Panc1 (cell line): ENCODE measurements around the gene TMEM98. TPM values are rescaled to one million over a fixed set of nuclear protein-coding genes. Genes with fewer than 3 reads are reported as not detected.
"Not testable (repeated sequence)": the region's sequence is repeated elsewhere in the genome, so short reads cannot be mapped to it uniquely, and the experiment has no call there.

Experiments
- ATAC-seq: fragments of 200-7000 bp; cut with Tn5 transposase; 2 replicates; pipeline ENCODE4 v1.9.1; 2020; ENCODE audit warnings: mild to moderate bottlenecking, moderate library complexity
- BruUV-seq: library from RNA; stranded (reverse); fragments of 400-500 nt; replicated peaks from 2 replicates; lab custom pipeline; 2021; lab: Mats Ljungman, UMichigan
- CTCF ChIA-PET: fragments of 300-600 bp; sonication (Branson Sonifier 250); formaldehyde crosslinking; loops from one replicate; lab custom pipeline; 2022; ENCODE audit warnings: antibody characterized with exemption; lab: Charles Lee
- POLR2A ChIA-PET: fragments of 300-600 bp; sonication (Branson Sonifier 250); formaldehyde crosslinking; loops from one replicate; lab custom pipeline; 2022; ENCODE audit warnings: antibody characterized with exemption; lab: Charles Lee
- DNase-seq: peaks from one replicate; pipeline ENCODE4 v3.0.0-alpha.2; 2010; ENCODE audit warnings: low read depth, low spot score
- H3K27ac ChIP-seq: 2 replicates; pipeline ENCODE4 v1.5.1; 2011; ENCODE audit warnings: mild to moderate bottlenecking, low read length, inconsistent platforms
- H3K27me3 ChIP-seq: fragments of 200-500 bp; sonication (Bioruptor generic); 2 replicates; pipeline ENCODE4 v1.6.0; 2014; ENCODE audit warnings: low read length, inconsistent platforms; ENCODE audit not compliant: control insufficient read depth, insufficient read depth
- H3K36me3 ChIP-seq: fragments of 200-500 bp; sonication (Bioruptor generic); 2 replicates; pipeline ENCODE4 v1.5.1; 2014; ENCODE audit warnings: inconsistent platforms, mild to moderate bottlenecking, low read length, moderate library complexity; ENCODE audit not compliant: control insufficient read depth, insufficient read depth
- H3K4me1 ChIP-seq: 2 replicates; pipeline ENCODE4 v1.5.1; 2011; ENCODE audit warnings: inconsistent platforms, mild to moderate bottlenecking, low read length, moderate library complexity; ENCODE audit not compliant: control insufficient read depth, insufficient read depth
- H3K4me3 ChIP-seq, 2 experiments: 2 replicates each; pipeline ENCODE4 v1.5.1; 2011 to 2012; ENCODE audit warnings: low read depth in 2 of 2, low read length in 2 of 2, mild to moderate bottlenecking in 2 of 2, inconsistent platforms in 1 of 2, moderate library complexity in 1 of 2
- H3K9me3 ChIP-seq: fragments of 200-500 bp; sonication (Bioruptor generic); 2 replicates; pipeline ENCODE4 v1.5.1; 2014; ENCODE audit warnings: low read depth, mild to moderate bottlenecking, inconsistent platforms, low read length, moderate library complexity; ENCODE audit not compliant: control insufficient read depth, insufficient read depth
- POLR2AphosphoS5 ChIP-seq: IDR thresholded peaks from 2 replicates; pipeline ENCODE4 v1.6.1; 2012; ENCODE audit warnings: mild to moderate bottlenecking, low read depth, low read length, moderate library complexity
- SIN3A ChIP-seq: IDR thresholded peaks from 2 replicates; pipeline ENCODE4 v1.6.1; 2012; ENCODE audit warnings: low read depth, mild to moderate bottlenecking, low read length, moderate library complexity, borderline replicate concordance; ENCODE audit not compliant: insufficient read depth
- TCF7L2 ChIP-seq: IDR thresholded peaks from 2 replicates; pipeline ENCODE4 v1.6.1; 2011; ENCODE audit warnings: mild to moderate bottlenecking, low read depth, low read length, inconsistent platforms
- in situ Hi-C: cut with HindIII; loops from 2 replicates; pipeline ENCODE4 v1.10.0; 2016; ENCODE audit warnings: low sequenced_read_pairs, low pct_unique_long_range_greater_than_20kb
- intact Hi-C: fragments of 100-400 bp; cut with micrococcal nuclease; formaldehyde crosslinking; loops from one replicate; pipeline ENCODE4 v1.10.0; 2022; ENCODE audit not compliant: unreplicated experiment
- total RNA-seq: library from RNA; stranded (reverse); gene quantifications from one replicate; pipeline ENCODE4 v1.2.1, GENCODE V29; 2021; ENCODE audit not compliant: unreplicated experiment
- TF ChIP-seq, protein P1 (sequence below): fragments of 450-650 bp; IDR thresholded peaks from 2 replicates; pipeline ENCODE4 v1.5.1; 2017; ENCODE audit warnings: mild to moderate bottlenecking
- TF ChIP-seq, protein P2 (sequence below), 2 experiments: IDR thresholded peaks; 2 replicates each; pipeline ENCODE4 v1.6.1; 2011 to 2012; ENCODE audit warnings: low read depth in 2 of 2, control low read depth in 1 of 2, low read length in 1 of 2, mild to moderate bottlenecking in 1 of 2, moderate library complexity in 1 of 2; ENCODE audit not compliant: insufficient read depth in 1 of 2

Gene TMEM98
- total RNA-seq, 1 experiment from 2014 or later = 2.2 TPM

DNA sequence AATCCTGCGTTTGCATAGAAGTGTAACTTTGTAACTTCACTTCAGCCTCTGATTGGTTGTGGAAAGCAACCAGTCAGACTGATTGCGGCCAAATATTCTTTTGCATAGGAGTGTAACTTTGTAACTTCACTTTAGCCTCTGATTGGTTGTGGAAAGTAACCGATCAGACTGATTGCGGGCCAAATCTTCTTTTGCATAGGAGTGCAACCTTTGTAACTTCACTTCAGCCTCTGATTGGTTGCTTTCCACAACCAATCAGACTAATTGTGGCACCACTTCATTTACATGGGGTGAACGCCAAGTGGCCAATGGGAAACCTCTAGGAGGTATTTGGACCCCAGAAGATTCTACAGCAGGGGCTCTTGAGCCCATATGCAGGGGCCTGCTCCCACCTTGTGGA is 1.8 kb upstream of the TMEM98 start:
- TF ChIP-seq, protein P1, sequence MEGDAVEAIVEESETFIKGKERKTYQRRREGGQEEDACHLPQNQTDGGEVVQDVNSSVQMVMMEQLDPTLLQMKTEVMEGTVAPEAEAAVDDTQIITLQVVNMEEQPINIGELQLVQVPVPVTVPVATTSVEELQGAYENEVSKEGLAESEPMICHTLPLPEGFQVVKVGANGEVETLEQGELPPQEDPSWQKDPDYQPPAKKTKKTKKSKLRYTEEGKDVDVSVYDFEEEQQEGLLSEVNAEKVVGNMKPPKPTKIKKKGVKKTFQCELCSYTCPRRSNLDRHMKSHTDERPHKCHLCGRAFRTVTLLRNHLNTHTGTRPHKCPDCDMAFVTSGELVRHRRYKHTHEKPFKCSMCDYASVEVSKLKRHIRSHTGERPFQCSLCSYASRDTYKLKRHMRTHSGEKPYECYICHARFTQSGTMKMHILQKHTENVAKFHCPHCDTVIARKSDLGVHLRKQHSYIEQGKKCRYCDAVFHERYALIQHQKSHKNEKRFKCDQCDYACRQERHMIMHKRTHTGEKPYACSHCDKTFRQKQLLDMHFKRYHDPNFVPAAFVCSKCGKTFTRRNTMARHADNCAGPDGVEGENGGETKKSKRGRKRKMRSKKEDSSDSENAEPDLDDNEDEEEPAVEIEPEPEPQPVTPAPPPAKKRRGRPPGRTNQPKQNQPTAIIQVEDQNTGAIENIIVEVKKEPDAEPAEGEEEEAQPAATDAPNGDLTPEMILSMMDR = no peak
- TF ChIP-seq POLR2AphosphoS5 (no peak), SIN3A (no peak), TCF7L2 (no peak)
- TF ChIP-seq, protein P2, sequence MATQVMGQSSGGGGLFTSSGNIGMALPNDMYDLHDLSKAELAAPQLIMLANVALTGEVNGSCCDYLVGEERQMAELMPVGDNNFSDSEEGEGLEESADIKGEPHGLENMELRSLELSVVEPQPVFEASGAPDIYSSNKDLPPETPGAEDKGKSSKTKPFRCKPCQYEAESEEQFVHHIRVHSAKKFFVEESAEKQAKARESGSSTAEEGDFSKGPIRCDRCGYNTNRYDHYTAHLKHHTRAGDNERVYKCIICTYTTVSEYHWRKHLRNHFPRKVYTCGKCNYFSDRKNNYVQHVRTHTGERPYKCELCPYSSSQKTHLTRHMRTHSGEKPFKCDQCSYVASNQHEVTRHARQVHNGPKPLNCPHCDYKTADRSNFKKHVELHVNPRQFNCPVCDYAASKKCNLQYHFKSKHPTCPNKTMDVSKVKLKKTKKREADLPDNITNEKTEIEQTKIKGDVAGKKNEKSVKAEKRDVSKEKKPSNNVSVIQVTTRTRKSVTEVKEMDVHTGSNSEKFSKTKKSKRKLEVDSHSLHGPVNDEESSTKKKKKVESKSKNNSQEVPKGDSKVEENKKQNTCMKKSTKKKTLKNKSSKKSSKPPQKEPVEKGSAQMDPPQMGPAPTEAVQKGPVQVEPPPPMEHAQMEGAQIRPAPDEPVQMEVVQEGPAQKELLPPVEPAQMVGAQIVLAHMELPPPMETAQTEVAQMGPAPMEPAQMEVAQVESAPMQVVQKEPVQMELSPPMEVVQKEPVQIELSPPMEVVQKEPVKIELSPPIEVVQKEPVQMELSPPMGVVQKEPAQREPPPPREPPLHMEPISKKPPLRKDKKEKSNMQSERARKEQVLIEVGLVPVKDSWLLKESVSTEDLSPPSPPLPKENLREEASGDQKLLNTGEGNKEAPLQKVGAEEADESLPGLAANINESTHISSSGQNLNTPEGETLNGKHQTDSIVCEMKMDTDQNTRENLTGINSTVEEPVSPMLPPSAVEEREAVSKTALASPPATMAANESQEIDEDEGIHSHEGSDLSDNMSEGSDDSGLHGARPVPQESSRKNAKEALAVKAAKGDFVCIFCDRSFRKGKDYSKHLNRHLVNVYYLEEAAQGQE (IDR thresholded peaks at IDR 0.05; ENCODE audit: insufficient read depth in 1 of 2, low read depth in 2 of 2, low read length in 1 of 2) = no peak
- in situ Hi-C loops (no loop called here), intact Hi-C loops (no loop called here)
- H3K27me3 ChIP-seq = peaks cover 26% of the 10 kb centered on the region
- DNase-seq (no peak), ATAC-seq (no peak)
- peaks cover 4% of the 10 kb centered on the region; the same call in 1 of the 2 replicates for H3K4me1 ChIP-seq
- ChIA-PET CTCF (no interaction called here), POLR2A (no interaction called here)
- no TSS peak for BruUV-seq
- H3K9me3 ChIP-seq = no peaks in the 10 kb centered on the region
- no peak overlapping the region for H3K4me3 ChIP-seq
- no peaks in the 10 kb centered on the region for H3K36me3 ChIP-seq
- H3K27ac ChIP-seq = no peak overlapping the region

DNA sequence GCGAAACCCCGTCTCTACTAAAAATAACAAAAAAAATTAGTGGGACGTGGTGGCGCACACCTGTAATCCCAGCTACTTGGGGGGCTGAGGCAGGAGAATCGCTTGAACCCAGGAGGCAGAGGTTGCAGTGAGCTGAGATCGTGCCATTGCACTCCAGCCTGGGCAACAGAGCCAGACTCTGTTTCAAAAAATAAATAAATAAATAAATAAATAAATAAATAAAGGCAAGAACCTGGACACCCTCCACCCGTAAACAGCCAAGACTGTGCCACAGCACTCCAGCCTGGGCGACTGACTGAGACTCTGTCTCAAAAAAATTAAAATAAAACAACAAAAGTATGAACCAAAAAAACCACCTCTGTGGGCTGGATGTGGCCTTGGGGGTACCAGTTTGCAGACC is 1.2 kb upstream of the TMEM98 start:
- H3K4me1 ChIP-seq, DNase-seq, H3K36me3 ChIP-seq, POLR2A ChIA-PET, BruUV-seq, CTCF ChIA-PET, ATAC-seq, H3K27ac ChIP-seq, in situ Hi-C loops, H3K4me3 ChIP-seq, intact Hi-C loops, H3K9me3 ChIP-seq: not testable (repeated sequence)
- peaks cover 26% of the 10 kb centered on the region for H3K27me3 ChIP-seq

DNA sequence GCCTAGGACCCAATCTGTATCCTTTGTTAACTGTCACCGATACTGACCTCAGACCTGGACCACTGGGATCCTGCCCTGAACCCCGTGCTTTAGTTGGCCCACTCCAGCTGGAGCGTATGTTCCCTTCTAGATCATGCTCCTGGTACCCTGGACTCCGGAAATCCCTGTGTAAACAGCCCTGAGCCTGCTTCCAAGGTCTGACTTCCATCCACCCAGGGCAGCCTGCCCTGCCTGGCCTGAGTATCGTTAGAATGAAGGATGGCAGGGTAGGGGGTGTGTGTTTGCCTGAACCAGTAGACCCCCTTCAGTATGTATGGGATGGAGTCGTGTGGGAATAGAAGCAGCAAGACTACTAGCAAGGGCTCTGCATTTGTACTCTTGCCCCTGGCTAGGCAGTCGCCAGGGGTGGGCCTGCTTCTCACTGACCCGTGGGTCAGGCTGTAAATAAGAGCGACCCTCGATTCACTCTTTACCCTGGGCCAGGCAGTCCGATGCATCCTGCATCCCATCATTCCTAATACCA is 691 bp upstream of the TMEM98 start:
- ATAC-seq = peak; percentile 39
- in situ Hi-C loops = no loop called here
- Histone ChIP-seq H3K4me1 (peaks cover 4% of the 10 kb centered on the region; the same call in 1 of the 2 replicates), H3K36me3 (no peaks in the 10 kb centered on the region), H3K27me3 (peaks cover 26% of the 10 kb centered on the region), H3K9me3 (no peaks in the 10 kb centered on the region), H3K4me3 (peak overlapping the region; percentile 50 to 55), H3K27ac (no peak overlapping the region)
- POLR2A ChIA-PET = no interaction called here
- DNase-seq = no peak
- no peak for TF ChIP-seq SIN3A
- TF ChIP-seq, protein P2 (IDR thresholded peaks at IDR 0.05; ENCODE audit: insufficient read depth in 1 of 2, low read depth in 2 of 2, low read length in 1 of 2) = no peak
- intact Hi-C loops = no loop called here
- no TSS peak for BruUV-seq
- CTCF ChIA-PET = no interaction called here
